Measurements from ENCODE around the gene PAX8. TPM values are rescaled to one million over a fixed set of nuclear protein-coding genes. Genes with fewer than 3 reads are reported as not detected.
A peak's percentile ranks its signal among the peaks of the same experiment; 100 is the strongest.
"Not testable (repeated sequence)": the region's sequence is repeated elsewhere in the genome, so short reads cannot be mapped to it uniquely, and the experiment has no call there.

PAX8 gene
- total RNA-seq, 1 experiment from 2014 or later, result 89.7 TPM

DNA sequence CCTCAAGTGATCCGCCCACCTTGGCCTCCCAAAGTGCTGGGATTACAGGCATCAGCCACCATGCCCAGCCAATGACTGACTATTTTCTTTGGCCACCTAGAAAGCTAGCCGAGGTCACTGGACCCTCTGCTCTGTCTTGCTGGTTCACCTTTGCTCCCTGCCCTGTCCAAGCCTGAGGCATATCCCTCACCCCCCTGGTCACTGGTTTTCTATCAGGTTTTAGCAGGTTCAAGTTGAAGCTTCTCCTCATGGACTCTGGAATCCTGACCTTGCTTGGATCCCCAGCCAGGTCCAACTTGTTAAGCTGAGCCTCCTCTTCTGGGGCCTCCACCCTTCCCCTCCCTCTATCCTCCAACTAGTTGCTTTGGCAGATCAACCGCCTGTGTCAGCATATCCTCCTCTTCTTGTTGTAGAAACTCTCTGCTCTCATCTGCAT, 33.4 kb downstream of the PAX8 start:
- in situ Hi-C loops (cut with HindIII; ENCODE audit: low pct_unique_long_range_greater_than_20kb, low sequenced_read_pairs), result no loop called here

DNA sequence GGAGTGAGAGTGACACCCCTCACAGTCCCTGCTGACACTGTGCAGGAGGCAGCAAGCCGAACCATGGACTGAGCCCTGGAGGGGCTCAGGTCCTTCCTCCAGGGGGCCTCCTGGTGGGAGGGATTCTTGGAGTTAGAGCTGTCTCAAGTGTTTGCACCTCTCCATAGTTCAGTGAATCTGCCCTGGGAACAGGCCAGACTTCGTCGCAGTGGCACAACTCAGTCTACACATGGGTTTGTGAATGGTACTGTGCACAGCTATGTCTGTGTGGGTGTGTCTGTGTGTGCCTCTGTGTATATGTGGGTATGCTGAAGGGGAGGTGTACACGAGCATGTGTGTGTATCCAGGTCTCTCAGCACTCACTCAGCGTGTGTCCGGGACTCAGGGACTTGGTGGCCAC, 36.4 kb downstream of the PAX8 start:
- in situ Hi-C loops (cut with HindIII; ENCODE audit: low pct_unique_long_range_greater_than_20kb, low sequenced_read_pairs), result no loop called here
- no peak for DNase-seq (ENCODE audit: low read depth)

More for the DNA sequence above, 33.4 kb downstream of the PAX8 start:
- DNase-seq (ENCODE audit: low read depth), result no peak

DNA sequence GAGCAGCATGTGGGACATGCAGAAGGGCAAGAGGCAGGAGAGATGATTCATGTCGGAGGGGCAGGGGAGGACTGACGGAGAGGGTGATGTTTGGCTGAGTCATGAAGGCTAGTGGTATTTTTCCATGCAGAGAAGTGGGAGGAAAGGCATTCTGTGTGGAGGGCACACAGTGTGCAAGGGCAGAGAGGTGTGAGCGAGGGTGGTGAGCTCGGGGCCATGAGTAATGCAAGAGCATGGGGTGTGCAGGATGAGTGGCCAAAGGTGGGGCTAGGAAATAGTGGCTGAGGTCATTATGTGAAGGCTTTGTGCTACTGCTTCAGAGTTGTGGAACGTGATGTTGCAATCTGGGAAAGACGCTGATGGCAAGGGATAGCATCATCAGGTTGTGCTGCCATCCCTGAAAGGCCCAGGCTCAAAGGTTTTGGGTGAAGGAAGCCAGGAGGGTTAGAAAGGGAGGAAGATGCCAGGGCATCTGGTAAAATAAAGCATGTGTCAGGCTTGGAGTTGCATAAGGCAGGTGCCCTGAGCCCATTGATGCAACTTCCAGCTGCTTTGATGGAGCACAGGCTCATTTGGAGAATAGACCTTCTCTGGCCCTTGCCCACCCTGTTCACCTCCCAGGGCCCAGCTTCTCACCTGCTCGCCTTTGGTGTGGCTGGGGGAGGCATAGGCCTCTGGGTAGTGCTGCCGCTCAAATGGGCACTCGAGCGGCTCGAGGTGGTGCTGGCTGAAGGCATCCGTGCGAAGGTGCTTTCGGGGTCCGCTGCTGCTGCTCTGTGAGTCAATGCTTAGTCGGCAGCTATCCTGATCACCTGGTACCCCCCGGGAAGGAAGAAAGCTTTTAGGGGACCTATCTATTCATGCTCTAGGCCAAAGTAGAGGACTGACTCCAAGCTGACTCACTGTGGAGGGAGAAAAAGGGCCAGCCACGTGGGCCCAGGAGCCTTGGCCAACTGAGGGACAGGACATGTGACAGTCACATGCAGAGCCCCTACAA, 37.5 kb downstream of the PAX8 start:
- peak; percentile 100 for DNase-seq (ENCODE audit: low read depth)
- in situ Hi-C loops (cut with HindIII; ENCODE audit: low pct_unique_long_range_greater_than_20kb, low sequenced_read_pairs), result no loop called here

DNA sequence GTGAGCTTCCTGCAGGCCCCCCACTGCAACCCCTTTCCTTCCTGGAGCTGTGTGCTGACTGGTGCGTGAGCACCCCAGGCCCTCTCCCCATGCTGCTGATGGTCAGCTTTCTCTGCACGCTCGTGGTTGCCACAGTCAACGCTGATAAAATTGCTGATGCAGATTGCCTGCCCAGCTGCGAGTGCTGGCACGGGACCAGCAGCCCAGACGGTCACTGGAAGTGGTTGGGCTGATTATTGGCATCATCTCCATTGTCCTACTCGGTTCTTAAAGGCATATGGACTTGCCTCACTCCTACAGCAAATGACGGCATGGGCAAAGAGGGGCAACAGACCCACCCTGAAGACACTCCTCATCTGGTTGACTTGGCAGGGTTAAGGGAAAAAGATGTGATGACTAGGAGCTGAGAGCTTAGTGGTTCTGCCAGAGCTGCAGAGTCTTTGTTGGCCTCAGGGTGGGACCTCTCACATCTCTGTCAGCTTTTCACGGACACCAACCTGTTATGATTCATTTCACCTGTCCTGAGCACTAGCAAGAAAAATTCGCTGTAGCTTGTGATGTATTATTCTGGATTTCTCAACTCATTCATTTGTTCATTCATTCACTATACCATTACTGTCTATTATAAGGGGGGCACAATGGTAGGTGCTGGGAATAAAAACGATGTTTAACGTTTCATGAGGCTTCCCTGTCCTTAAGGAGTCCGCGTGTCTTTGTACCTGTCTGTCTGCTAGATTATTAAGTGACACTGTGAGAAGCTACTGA, 38.4 kb downstream of the PAX8 start:
- in situ Hi-C loops (cut with HindIII; ENCODE audit: low pct_unique_long_range_greater_than_20kb, low sequenced_read_pairs), result no loop called here

DNA sequence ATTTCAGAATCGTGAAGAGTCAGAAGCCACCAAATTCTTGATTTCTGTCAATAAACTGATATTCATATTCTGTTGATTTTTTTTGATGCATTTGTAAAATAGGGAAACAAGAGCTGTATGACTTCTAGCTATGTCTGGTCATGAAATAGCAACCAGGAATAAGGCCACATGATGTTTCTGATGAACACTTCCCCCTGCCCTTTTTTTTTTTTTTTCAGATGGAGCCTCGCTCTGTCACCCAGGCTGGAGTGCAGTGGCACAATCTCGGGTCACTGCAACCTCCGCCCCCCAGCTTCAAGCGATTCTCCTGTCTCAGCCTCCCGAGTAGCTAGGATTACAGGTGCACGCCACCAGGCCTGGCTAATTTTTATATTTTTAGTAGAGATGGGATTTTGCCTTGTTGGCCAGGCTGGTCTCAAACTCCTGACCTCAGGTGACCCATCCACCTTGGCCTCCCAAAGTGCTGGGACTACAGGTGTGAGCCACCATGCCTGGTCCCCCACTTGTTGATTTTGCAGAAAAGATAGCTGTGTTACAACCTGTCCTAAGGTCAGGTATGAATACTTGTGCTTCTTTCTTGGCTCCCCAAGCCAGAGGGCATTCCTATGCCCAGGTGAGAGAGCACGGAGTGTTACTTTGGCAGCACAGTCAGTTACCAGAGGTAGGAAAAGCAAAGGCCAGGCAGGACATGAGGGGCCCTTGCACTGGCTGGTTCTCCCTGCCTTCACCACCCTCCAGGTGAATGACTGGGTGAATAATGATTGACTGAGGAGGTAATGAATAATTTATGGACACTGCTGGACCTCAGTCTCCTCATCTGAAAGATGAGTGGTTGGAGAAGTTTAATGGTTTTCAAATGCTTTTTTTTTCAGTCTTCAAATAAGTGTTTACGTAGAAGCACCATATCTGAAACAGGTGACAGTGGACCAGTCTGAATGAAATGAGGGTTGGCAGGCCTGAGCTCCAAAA, 39.6 kb downstream of the PAX8 start:
- in situ Hi-C loops (cut with HindIII; ENCODE audit: low pct_unique_long_range_greater_than_20kb, low sequenced_read_pairs), result no loop called here

More for the DNA sequence above, 38.4 kb downstream of the PAX8 start:
- DNase-seq (ENCODE audit: low read depth), result peak; percentile 75

DNA sequence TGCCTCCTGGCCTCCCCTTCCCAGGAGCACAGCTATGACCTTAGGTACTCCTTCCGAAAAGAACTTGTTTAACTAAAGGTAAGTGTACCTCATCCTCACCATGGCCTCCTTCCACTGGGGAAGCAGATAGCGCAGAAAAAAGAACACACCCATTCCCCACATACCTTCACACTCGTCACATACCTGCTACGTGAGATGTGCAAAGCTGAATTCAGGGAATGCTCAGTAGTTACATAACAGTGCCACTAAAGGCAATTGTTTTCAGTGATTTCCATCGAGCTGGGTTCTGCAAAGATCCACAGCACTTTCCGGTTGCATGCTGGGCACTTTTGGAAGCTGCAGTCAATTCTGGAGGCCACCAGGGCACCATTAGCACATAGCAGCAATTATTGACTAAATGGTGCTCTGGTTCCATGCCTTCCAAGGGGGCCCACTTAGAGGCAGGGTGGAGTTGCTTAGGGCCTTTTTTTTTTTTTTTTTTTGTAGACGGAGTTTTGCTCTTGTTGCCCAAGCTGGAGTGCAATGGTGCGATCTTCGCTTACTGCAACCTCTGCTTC, 41.0 kb downstream of the PAX8 start:
- DNase-seq (ENCODE audit: low read depth), result no peak
- in situ Hi-C loops (cut with HindIII; ENCODE audit: low pct_unique_long_range_greater_than_20kb, low sequenced_read_pairs), result no loop called here

More for the DNA sequence above, 39.6 kb downstream of the PAX8 start:
- DNase-seq (ENCODE audit: low read depth), result no peak

DNA sequence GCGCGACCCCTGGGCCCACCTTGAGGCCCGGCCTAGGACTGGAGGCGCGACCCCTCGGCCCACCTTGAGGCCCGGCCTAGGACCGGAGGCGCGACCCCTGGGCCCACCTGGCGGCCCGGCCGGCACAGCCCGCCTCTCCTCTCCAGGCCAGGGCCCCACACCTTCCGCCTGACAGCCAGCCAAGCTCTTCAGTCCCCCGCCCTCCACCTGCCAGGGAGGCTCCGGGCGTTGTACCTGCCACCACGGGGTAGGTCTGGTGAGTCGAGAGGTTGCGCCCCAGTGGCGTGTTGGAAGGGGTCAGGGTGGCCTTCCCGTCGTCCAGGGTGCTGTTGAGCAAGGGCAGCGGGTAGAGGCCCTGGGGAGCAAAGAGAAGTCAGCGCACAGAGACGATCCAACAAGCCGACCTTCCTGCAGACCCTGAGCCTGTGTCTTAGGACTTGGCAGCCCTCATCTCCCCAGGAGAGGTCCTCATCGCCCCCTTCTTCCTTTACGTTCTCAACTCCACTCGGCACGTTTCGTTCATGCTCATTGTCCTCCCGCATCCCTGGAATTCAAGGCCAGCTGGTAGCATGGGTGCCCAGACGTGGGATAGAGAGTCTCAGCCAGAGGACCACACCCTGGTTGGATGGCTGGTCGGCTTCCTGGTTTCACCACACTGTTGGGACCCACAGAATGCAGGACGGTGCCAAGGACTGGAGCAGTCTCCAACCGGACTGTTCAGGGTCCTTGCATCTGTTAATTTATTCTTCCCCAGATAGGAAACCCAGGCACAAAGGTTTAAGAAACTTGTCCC, 42.2 kb downstream of the PAX8 start:
- DNase-seq (ENCODE audit: low read depth), result no peak
- in situ Hi-C loops (cut with HindIII; ENCODE audit: low pct_unique_long_range_greater_than_20kb, low sequenced_read_pairs), result no loop called here

DNA sequence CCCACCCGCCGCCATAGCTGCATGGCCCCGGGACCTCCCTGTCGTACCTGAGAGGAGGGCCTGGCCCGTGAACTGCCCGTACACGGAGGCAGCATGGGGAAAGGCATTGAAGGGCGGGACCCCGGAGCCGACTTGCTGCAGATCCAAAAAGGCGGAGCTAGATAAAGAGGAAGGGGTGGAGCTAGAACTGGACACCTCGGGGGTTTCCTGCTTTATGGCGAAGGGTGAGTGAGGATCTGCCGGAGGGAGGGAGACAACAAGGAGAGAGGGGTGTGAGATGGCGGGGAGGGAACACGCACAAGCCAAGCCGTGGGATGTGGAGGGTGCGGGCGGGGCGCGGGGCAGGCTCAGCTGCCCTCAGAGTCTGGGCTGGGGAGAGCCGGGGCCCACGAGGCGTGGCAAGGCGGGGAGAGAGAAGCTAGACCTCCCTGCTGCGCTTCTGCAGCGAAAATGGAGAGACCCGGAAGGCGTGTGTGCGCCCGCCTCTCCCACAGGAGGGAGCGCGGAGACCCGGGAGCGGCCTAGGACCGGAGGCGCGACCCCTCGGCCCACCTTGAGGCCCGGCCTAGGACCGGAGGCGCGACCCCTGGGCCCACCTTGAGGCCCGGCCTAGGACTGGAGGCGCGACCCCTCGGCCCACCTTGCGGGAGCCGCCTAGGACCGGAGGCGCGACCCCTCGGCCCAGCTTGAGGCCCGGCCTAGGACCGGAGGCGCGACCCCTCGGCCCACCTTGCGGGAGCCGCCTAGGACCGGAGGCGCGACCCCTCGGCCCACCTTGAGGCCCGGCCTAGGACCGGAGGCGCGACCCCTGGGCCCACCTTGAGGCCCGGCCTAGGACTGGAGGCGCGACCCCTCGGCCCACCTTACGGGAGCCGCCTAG, 43.1 kb downstream of the PAX8 start:
- in situ Hi-C loops (cut with HindIII; ENCODE audit: low pct_unique_long_range_greater_than_20kb, low sequenced_read_pairs); DNase-seq (ENCODE audit: low read depth): not testable (repeated sequence)

DNA sequence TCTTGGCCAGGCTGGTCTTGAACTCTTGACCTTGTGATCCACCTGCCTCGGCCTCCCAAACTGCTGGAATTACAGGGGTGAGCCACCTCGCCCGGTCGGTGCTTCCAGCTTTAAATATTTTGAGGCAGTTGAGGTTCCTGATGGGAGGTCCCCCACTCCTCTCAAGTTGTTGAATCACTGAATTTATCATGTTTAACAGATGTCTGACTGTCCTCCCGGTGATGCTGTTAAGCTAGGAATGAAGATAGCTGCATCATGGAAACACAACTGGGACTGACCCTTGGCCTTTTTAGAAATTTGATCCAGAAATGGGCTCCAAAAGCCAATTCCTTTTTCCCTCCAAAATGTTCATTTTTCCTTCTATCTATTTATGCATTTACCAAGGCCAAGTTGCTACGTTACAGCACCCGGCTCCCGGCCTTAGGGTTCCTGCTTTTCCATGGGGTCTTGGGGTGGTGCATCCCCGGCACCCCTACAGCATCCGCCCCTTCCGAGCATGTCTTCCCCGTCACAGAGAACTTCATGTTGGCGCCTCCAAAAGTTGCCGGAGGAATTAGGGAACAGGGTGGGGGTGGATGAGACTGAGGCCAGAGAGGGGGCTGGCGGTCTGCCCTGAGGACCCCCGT, 43.9 kb downstream of the PAX8 start:
- in situ Hi-C loops (cut with HindIII; ENCODE audit: low pct_unique_long_range_greater_than_20kb, low sequenced_read_pairs), result no loop called here
- no peak for DNase-seq (ENCODE audit: low read depth)

DNA sequence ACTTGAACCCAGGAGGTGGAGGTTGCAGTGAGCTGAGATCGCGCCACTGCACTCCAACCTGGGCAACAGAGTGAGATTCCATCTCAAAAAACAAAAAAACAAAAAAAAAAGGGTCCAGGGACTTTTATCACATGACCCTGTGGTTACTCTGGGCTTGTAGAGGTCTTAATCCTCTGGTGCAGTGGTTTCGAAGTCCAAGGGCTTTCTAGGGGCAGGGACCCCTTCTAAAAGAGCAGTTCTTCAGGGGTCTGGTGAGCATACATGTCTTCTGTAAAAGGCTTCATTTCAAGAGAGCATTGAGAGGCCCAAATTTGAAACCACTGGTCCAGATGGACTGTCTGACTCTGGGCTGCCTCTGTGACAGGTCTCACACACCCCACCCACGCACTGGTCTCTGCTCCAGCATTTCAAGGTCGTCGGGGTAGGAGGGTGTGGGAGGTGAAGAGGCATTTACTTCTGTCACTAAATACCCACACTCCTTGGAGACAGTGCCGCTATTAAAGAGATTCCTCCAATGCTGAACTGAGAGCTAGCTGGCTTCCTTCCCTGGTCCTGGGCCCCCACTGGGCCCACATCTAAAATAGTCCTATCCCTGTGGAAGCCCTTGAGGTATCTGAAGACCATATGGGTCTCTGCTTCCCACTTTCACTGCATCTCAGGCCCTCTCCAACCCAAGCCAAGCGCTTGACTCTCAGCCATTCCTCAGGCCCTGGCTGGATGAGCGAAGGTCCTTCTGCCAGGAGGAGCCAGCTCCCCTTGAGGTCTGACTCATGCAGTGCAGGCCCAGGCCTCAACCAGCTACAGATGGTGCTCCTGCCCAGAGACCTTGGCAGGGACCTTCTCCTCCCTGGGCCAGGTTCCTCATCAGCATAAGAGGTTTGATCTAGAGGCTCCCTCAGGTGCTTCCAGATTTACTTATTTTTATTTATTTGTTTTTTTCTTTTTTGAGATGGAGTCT, 44.8 kb downstream of the PAX8 start:
- in situ Hi-C loops (cut with HindIII; ENCODE audit: low pct_unique_long_range_greater_than_20kb, low sequenced_read_pairs), result no loop called here
- no peak for DNase-seq (ENCODE audit: low read depth)

DNA sequence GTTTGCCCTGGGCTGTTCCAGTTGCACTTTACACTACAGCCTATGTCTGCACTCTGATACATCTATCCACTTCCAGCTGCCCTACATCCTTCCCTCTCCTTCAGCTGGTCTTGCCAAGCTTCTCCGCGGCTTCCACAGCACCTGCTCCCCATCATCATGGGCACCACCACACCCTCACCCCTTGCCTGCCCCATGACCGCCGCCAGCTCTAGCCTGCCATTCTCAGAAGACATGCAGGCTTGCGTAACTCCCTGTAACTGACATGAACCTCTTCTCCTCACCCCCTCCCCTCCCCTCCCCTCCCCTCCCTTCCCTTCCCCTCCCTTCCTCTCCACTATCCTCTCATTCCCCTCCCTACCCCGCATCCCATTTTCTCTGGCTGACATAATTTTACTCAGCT, 46.0 kb downstream of the PAX8 start:
- in situ Hi-C loops (cut with HindIII; ENCODE audit: low pct_unique_long_range_greater_than_20kb, low sequenced_read_pairs), result no loop called here

DNA sequence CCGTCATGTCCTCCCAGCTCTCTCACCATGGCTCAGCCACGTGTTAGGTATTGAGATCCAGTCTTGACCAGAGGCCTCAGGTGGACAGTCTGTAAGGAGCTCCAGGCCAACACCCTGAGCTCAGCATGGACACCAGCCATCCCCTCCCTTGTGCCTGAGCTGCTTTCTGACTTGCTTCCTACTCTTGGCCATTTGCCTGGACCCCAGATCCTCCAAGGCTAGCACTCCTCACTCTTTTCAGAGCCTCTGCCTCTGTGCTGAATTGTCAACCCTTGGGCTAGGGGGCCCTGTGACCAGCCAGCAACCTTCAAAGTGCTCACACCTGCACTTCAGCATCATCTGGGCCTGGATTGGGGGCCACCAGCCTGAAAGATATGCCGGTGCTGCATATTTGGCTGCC, 46.6 kb downstream of the PAX8 start:
- in situ Hi-C loops (cut with HindIII; ENCODE audit: low pct_unique_long_range_greater_than_20kb, low sequenced_read_pairs), result no loop called here
- no peak for DNase-seq (ENCODE audit: low read depth)

More for the DNA sequence above, 46.0 kb downstream of the PAX8 start:
- DNase-seq (ENCODE audit: low read depth), result no peak

DNA sequence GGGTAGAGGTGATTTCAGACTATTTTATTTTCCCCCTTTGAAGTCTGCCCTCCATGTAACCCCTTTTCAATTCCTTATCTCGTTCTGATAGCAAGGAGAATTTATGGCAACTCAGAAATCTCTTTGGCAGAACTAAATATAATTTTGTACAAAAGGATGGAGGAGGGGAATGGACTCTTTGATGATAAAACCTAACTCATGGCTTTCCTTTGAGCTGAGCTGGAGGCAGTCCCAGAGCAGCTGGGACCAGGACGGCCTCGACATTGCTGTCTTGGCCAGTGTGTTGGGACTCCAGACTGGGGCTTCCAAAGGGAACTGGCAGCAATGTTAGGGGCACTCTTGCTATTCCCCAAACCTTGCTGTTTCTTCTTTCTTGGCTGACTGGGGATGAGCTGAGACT, 47.7 kb downstream of the PAX8 start:
- no peak for DNase-seq (ENCODE audit: low read depth)

DNA sequence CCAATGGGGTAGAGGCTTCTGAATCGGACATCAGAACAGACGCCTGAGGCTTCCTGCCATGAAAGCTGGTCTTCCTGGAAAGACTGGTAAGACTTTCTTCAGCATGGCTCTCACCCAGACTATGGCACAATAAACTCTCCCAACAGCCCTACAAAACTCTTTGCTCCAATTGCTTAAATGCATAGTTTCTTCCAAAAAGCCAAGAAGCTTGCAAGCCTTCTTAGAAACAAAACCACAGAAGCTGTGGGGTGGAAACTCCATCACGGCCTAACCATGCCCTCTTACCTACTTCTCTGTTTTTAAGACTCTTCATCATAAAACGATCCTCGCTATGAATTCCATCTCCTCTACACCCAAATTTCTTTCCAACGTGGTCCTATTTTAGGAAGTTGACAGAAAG, 48.2 kb downstream of the PAX8 start:
- in situ Hi-C loops (cut with HindIII; ENCODE audit: low pct_unique_long_range_greater_than_20kb, low sequenced_read_pairs), result no loop called here
- DNase-seq (ENCODE audit: low read depth), result no peak

More for the DNA sequence above, 47.7 kb downstream of the PAX8 start:
- in situ Hi-C loops (cut with HindIII; ENCODE audit: low pct_unique_long_range_greater_than_20kb, low sequenced_read_pairs), result no loop called here

DNA sequence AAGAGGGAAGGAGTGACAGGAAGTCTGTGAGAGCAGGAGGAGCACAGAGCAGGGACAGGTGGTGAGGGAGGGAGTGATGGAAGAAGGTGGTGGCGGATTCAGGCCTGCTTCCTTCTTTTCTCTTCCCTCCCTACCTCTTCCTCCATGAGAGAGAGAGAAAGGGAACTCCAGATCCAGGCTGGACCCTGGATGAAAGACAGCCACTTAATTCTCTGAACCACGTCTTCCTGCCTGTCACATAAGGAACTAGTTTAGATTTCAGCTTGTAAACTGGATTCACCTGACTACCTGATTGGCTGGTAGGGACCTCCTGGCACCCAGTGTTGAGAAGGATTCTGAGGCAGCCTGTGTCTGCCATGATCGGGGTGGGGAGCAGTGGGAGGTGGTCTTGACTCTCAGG, 48.9 kb downstream of the PAX8 start:
- no peak for DNase-seq (ENCODE audit: low read depth)
- in situ Hi-C loops (cut with HindIII; ENCODE audit: low pct_unique_long_range_greater_than_20kb, low sequenced_read_pairs), result no loop called here
